ENCODE measurements around the gene CAMK2A. TPM values are rescaled to one million over a fixed set of nuclear protein-coding genes. Genes with fewer than 3 reads are reported as not detected.

Gene CAMK2A
- total RNA-seq, 1 donor from 2014 or later, result 1.2 TPM

GRCh38 chr5:150326707-150327106 lies 37.1 kb upstream of the CAMK2A start:
- H3K4me1 Mint-ChIP-seq (ENCODE audit: low read depth, unreplicated experiment), result peaks cover 13% of the 10 kb centered on the region

DNA sequence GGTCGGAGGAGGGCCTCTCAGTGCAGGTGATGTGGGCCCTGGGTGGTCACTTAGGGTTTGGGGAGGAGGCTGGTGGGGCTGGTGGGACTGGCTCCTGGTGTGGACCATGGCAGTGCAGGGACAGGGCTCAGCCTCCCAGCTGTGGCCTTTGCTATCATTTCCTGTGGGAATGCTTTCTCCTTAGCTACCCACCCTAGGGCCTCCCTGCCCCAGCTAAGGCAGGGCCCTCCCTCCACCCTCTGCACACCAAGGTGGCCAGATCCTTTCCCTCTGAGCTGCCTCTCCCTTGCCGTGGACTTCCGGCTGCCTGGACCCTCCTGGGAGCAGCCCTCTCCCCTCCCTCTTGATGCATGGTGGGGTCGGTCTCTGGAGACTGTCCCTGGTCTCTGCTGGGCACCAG lies 35.9 kb upstream of the CAMK2A start:
- H3K36me3 ChIP-seq (ENCODE audit: insufficient read depth, low read length), result no peaks in the 10 kb centered on the region
- Mint-ChIP-seq H3K9me3 (ENCODE audit: unreplicated experiment) (no peaks in the 10 kb centered on the region), H3K27ac (ENCODE audit: unreplicated experiment) (no peak overlapping the region), H3K4me3 (ENCODE audit: unreplicated experiment) (no peak overlapping the region), H3K4me1 (ENCODE audit: low read depth, unreplicated experiment) (peaks cover 16% of the 10 kb centered on the region), H3K27me3 (ENCODE audit: low read depth, unreplicated experiment) (peaks cover 12% of the 10 kb centered on the region), H3K36me3 (ENCODE audit: low read depth, unreplicated experiment) (peaks cover 3% of the 10 kb centered on the region)
- H3K9me3 ChIP-seq (ENCODE audit: insufficient read depth, low read depth, low read length), result no peaks in the 10 kb centered on the region
- H3K4me1 ChIP-seq (ENCODE audit: insufficient read depth, low read length), result peaks cover 3% of the 10 kb centered on the region
- no peaks in the 10 kb centered on the region for H3K79me2 ChIP-seq (ENCODE audit: insufficient read depth, low read length)
- no peak overlapping the region for H3K4me2 ChIP-seq (ENCODE audit: low read length)
- no peak for DNase-seq (ENCODE audit: low read depth)
- no peak overlapping the region for H3K4me3 ChIP-seq (ENCODE audit: insufficient read depth, low read depth, low read length)
- H3K27me3 ChIP-seq (ENCODE audit: insufficient read depth, low read length), result no peaks in the 10 kb centered on the region
- H3K27ac ChIP-seq (ENCODE audit: low read depth, low read length), result no peak overlapping the region
- TF ChIP-seq CTCF (IDR thresholded peaks at IDR 0.05; ENCODE audit: insufficient read depth, low read depth, low read length), result no peak
- no peak for TF ChIP-seq EZH2 (IDR thresholded peaks at IDR 0.05; ENCODE audit: insufficient read depth, low read length)
- no peaks in the 10 kb centered on the region for H4K20me1 ChIP-seq (ENCODE audit: insufficient read depth, low read length)
- H3K9ac ChIP-seq (ENCODE audit: low read length), result no peak overlapping the region
- FAIRE-seq, result no peak
- H2AFZ ChIP-seq (ENCODE audit: low read depth, low read length), result no peak overlapping the region

More at GRCh38 chr5:150326707-150327106, 37.1 kb upstream of the CAMK2A start:
- Mint-ChIP-seq H3K4me3 (ENCODE audit: unreplicated experiment) (no peak overlapping the region), H3K9me3 (ENCODE audit: unreplicated experiment) (no peaks in the 10 kb centered on the region), H3K27me3 (ENCODE audit: low read depth, unreplicated experiment) (peaks cover 12% of the 10 kb centered on the region), H3K27ac (ENCODE audit: unreplicated experiment) (no peak overlapping the region), H3K36me3 (ENCODE audit: low read depth, unreplicated experiment) (no peaks in the 10 kb centered on the region)
- Histone ChIP-seq H3K27me3 (ENCODE audit: insufficient read depth, low read length) (no peaks in the 10 kb centered on the region), H3K4me2 (ENCODE audit: low read length) (no peak overlapping the region), H3K9ac (ENCODE audit: low read length) (no peak overlapping the region), H3K4me1 (ENCODE audit: insufficient read depth, low read length) (no peaks in the 10 kb centered on the region), H4K20me1 (ENCODE audit: insufficient read depth, low read length) (no peaks in the 10 kb centered on the region), H3K79me2 (ENCODE audit: insufficient read depth, low read length) (no peaks in the 10 kb centered on the region), H3K9me3 (ENCODE audit: insufficient read depth, low read depth, low read length) (no peaks in the 10 kb centered on the region), H2AFZ (ENCODE audit: low read depth, low read length) (no peak overlapping the region), H3K36me3 (ENCODE audit: insufficient read depth, low read length) (no peaks in the 10 kb centered on the region), H3K27ac (ENCODE audit: low read depth, low read length) (no peak overlapping the region), H3K4me3 (ENCODE audit: insufficient read depth, low read depth, low read length) (no peak overlapping the region)
- TF ChIP-seq EZH2 (IDR thresholded peaks at IDR 0.05; ENCODE audit: insufficient read depth, low read length), result no peak
- no peak for TF ChIP-seq CTCF (IDR thresholded peaks at IDR 0.05; ENCODE audit: insufficient read depth, low read depth, low read length)
- DNase-seq (ENCODE audit: low read depth) (no peak), FAIRE-seq (no peak)

GRCh38 chr5:150323819-150324218 lies 34.2 kb upstream of the CAMK2A start:
- H3K27me3 Mint-ChIP-seq (ENCODE audit: low read depth, unreplicated experiment), result peaks cover 8% of the 10 kb centered on the region
- no peak overlapping the region for H3K4me3 Mint-ChIP-seq (ENCODE audit: unreplicated experiment)
- no peaks in the 10 kb centered on the region for H3K9me3 Mint-ChIP-seq (ENCODE audit: unreplicated experiment)
- no peaks in the 10 kb centered on the region for H3K79me2 ChIP-seq (ENCODE audit: insufficient read depth, low read length)
- peaks cover 19% of the 10 kb centered on the region for H3K4me1 ChIP-seq (ENCODE audit: insufficient read depth, low read length)
- no peaks in the 10 kb centered on the region for H3K9me3 ChIP-seq (ENCODE audit: insufficient read depth, low read depth, low read length)
- H3K27ac Mint-ChIP-seq (ENCODE audit: unreplicated experiment), result no peak overlapping the region
- no peak overlapping the region for H2AFZ ChIP-seq (ENCODE audit: low read depth, low read length)
- peaks cover 3% of the 10 kb centered on the region for H3K36me3 Mint-ChIP-seq (ENCODE audit: low read depth, unreplicated experiment)
- no peaks in the 10 kb centered on the region for H3K36me3 ChIP-seq (ENCODE audit: insufficient read depth, low read length)
- no peak overlapping the region for H3K4me2 ChIP-seq (ENCODE audit: low read length)
- H3K4me3 ChIP-seq (ENCODE audit: insufficient read depth, low read depth, low read length), result no peak overlapping the region
- H3K9ac ChIP-seq (ENCODE audit: low read length), result no peak overlapping the region
- no peak for DNase-seq (ENCODE audit: low read depth)
- TF ChIP-seq EZH2 (IDR thresholded peaks at IDR 0.05; ENCODE audit: insufficient read depth, low read length), result no peak
- TF ChIP-seq CTCF (IDR thresholded peaks at IDR 0.05; ENCODE audit: insufficient read depth, low read depth, low read length), result no peak
- no peaks in the 10 kb centered on the region for H3K27me3 ChIP-seq (ENCODE audit: insufficient read depth, low read length)
- FAIRE-seq, result no peak
- peaks cover 22% of the 10 kb centered on the region for H3K4me1 Mint-ChIP-seq (ENCODE audit: low read depth, unreplicated experiment)
- no peaks in the 10 kb centered on the region for H4K20me1 ChIP-seq (ENCODE audit: insufficient read depth, low read length)
- H3K27ac ChIP-seq (ENCODE audit: low read depth, low read length), result no peak overlapping the region
